ENCODE measurements around the gene PANX2. TPM values are rescaled to one million over a fixed set of nuclear protein-coding genes. Genes with fewer than 3 reads are reported as not detected.
A peak's percentile ranks its signal among the peaks of the same experiment; 100 is the strongest.

The PANX2 gene
- total and polyA plus RNA-seq, 9 of the 15 experiments (the other 6 are each of a cell fraction or from before 2014, with no cell fraction given) = 0.01 to 3.9 (median 0.67) TPM; not detected in 1

- TF ChIP-seq REST (IDR thresholded peaks at IDR 0.05; ENCODE audit: borderline replicate concordance) (peak; percentile 61; the same call in 1 of the 2 replicates), REST (CRISPR knock-in tag; IDR thresholded peaks at IDR 0.05; ENCODE audit: low read depth) (no peak), TAF9B (IDR thresholded peaks at IDR 0.05; ENCODE audit: partially characterized antibody) (no peak), AFF1 (IDR thresholded peaks at IDR 0.05; ENCODE audit: low read depth in 1 of 2, partially characterized antibody in 2 of 2) (no peak), SMC3 (conservative IDR thresholded peaks at IDR 0.05; ENCODE audit: insufficient read depth, low read depth, low read length) (peak; percentile 48; the same call in 1 of the 2 replicates), ZNF239 (CRISPR knock-in tag; IDR thresholded peaks at IDR 0.05) (no peak), IRF9 (tag; IDR thresholded peaks at IDR 0.05) (no peak), NR2C1 (IDR thresholded peaks at IDR 0.05) (no peak), NR2C1 (tag; IDR thresholded peaks at IDR 0.05) (no peak), FOXJ3 (CRISPR knock-in tag; IDR thresholded peaks at IDR 0.05) (no peak), WHSC1 (IDR thresholded peaks at IDR 0.05; ENCODE audit: low read length) (no peak), ESRRB (CRISPR knock-in tag; IDR thresholded peaks at IDR 0.05; ENCODE audit: borderline replicate concordance) (no peak), ZNF311 (CRISPR knock-in tag; IDR thresholded peaks at IDR 0.05) (no peak), JUND (IDR thresholded peaks at IDR 0.05; ENCODE audit: borderline replicate concordance, low read depth, low read length) (no peak), JUND (tag; IDR thresholded peaks at IDR 0.05; ENCODE audit: borderline replicate concordance, low read depth, low read length) (no peak), PHB (CRISPR knock-in tag; IDR thresholded peaks at IDR 0.05) (no peak)
These were observed 39.4 kb downstream of the PANX2 start (continued) for GRCh38 chr22:50209893-50210292.
